Smooth muscle cell of the pulmonary artery (primary cell): ENCODE data around the gene KRTAP5-7. TPM values are rescaled to one million over a fixed set of nuclear protein-coding genes. Genes with fewer than 3 reads are reported as not detected.

Source experiments
- total RNA-seq: library from RNA; depleted of rRNA; stranded (reverse); fragments of >200 nt; gene quantifications from 2 replicates; pipeline ENCODE4 v1.2.3, GENCODE V29; 2014

The KRTAP5-7 gene
- total RNA-seq = not detected in 2 replicates

GRCh38 chr11:71526796-71527575 lies at the start of gene KRTAP5-7:
Gene KRTAP5-7 (plus strand): TSS chr11:71527267. CDS start chr11:71527301, 34 bp downstream.

GRCh38 chr11:71537977-71538665 lies 11.1 kb downstream of the KRTAP5-7 start, which contains the start of gene KRTAP5-8:
Gene KRTAP5-8 (plus strand): TSS chr11:71538025. CDS start chr11:71538056, 31 bp downstream.

GRCh38 chr11:71548120-71548519 lies 21.1 kb downstream of the KRTAP5-7 start, which contains the start of gene KRTAP5-9:
Gene KRTAP5-9 (plus strand): TSS chr11:71548420. CDS start chr11:71548658, 238 bp downstream.

GRCh38 chr11:71565263-71565662 lies 38.2 kb downstream of the KRTAP5-7 start, which contains the start of gene KRTAP5-10:
Gene KRTAP5-10 (plus strand): TSS chr11:71565563. CDS start chr11:71565588, 25 bp downstream.

Other genes with a start within 250 kb of the KRTAP5-7 start
- gene DHCR7, start 78.9 kb upstream of the KRTAP5-7 start, total RNA-seq = 40.7 and 78.4 TPM in 2 replicates
- 70.9 and 118 TPM in 2 replicates for gene NADSYN1, start 74.1 kb upstream of the KRTAP5-7 start, total RNA-seq
- gene KRTAP5-8, start 10.8 kb downstream of the KRTAP5-7 start, total RNA-seq = not detected in 2 replicates
- not detected in 2 replicates for gene KRTAP5-9, start 21.2 kb downstream of the KRTAP5-7 start, total RNA-seq
- gene KRTAP5-10, start 38.3 kb downstream of the KRTAP5-7 start, total RNA-seq = not detected in 2 replicates
- not detected in 2 replicates for gene KRTAP5-11, start 55.6 kb downstream of the KRTAP5-7 start, total RNA-seq